MM.1S (cell line): ENCODE results near the gene FAM20C.

Experiments used
- DNase-seq: peaks from one replicate; pipeline ENCODE4 v3.0.0-alpha.2; 2015
- H2AFZ ChIP-seq: fragments of 300-600 bp; sonication (generic); 2 replicates; pipeline ENCODE4 v1.6.0; 2016; ENCODE audit warnings: antibody characterized with exemption, low read length
- H3F3A ChIP-seq: fragments of 300-600 bp; sonication (generic); 2 replicates; pipeline ENCODE4 v1.6.1; 2016; ENCODE audit warnings: mild to moderate bottlenecking, antibody characterized with exemption, low read length, moderate library complexity, mixed read lengths; ENCODE audit not compliant: insufficient read depth
- H3K27ac ChIP-seq: fragments of 300-600 bp; sonication (generic); 2 replicates; pipeline ENCODE4 v1.5.1; 2016; ENCODE audit warnings: mild to moderate bottlenecking, low read length
- H3K27me3 ChIP-seq: fragments of 300-600 bp; sonication (generic); replicated peaks from 2 replicates; pipeline ENCODE4 v1.6.0; 2016; ENCODE audit warnings: low read length; ENCODE audit not compliant: insufficient read depth
- H3K36me3 ChIP-seq: fragments of 300-600 bp; sonication (generic); replicated peaks from 2 replicates; pipeline ENCODE4 v1.6.1; 2016; ENCODE audit warnings: mild to moderate bottlenecking, low read length, mixed read lengths; ENCODE audit not compliant: insufficient read depth
- H3K4me1 ChIP-seq: fragments of 300-600 bp; sonication (generic); 2 replicates; pipeline ENCODE4 v1.6.1; 2016; ENCODE audit warnings: low read length, mixed read lengths
- H3K4me2 ChIP-seq: fragments of 300-600 bp; sonication (generic); 2 replicates; pipeline ENCODE4 v1.6.0; 2016; ENCODE audit warnings: low read depth, low read length
- H3K4me3 ChIP-seq: fragments of 300-600 bp; sonication (generic); 2 replicates; pipeline ENCODE4 v1.5.1; 2016; ENCODE audit warnings: low read length, mixed read lengths
- H3K79me2 ChIP-seq: fragments of 300-600 bp; sonication (generic); 2 replicates; pipeline ENCODE4 v1.6.1; 2016; ENCODE audit warnings: mixed run types, low read length, mixed read lengths
- H3K9ac ChIP-seq: fragments of 300-600 bp; sonication (generic); 2 replicates; pipeline ENCODE4 v1.6.1; 2016; ENCODE audit warnings: low read length, mixed read lengths
- H3K9me2 ChIP-seq: fragments of 300-600 bp; sonication (generic); replicated peaks from 2 replicates; pipeline ENCODE4 v1.6.1; 2016; ENCODE audit warnings: mild to moderate bottlenecking, low read length, mixed read lengths; ENCODE audit not compliant: insufficient read depth
- H3K9me3 ChIP-seq: fragments of 300-600 bp; sonication (generic); replicated peaks from 2 replicates; pipeline ENCODE4 v1.6.1; 2016; ENCODE audit warnings: mild to moderate bottlenecking, low read length, mixed read lengths; ENCODE audit not compliant: insufficient read depth
- H4K20me1 ChIP-seq: fragments of 300-600 bp; sonication (generic); 2 replicates; pipeline ENCODE4 v1.6.1; 2016; ENCODE audit warnings: mild to moderate bottlenecking, low read length, moderate library complexity, mixed read lengths; ENCODE audit not compliant: insufficient read depth
- CTCF ChIP-seq: fragments of 300-600 bp; sonication (generic); IDR thresholded peaks from 2 replicates; pipeline ENCODE4 v1.5.1; 2016; ENCODE audit warnings: antibody characterized with exemption, low read length, mixed read lengths
- EZH2 ChIP-seq: fragments of 300-600 bp; sonication (generic); optimal IDR thresholded peaks from 2 replicates; pipeline ENCODE3; 2017; ENCODE audit warnings: low read depth, mild to moderate bottlenecking, antibody characterized with exemption, low read length, mixed read lengths
- EZH2phosphoT487 ChIP-seq: fragments of 300-600 bp; sonication (generic); IDR thresholded peaks from 2 replicates; pipeline ENCODE4 v1.6.1; 2018; ENCODE audit warnings: antibody characterized with exemption, low read length

The FAM20C gene

DNA sequence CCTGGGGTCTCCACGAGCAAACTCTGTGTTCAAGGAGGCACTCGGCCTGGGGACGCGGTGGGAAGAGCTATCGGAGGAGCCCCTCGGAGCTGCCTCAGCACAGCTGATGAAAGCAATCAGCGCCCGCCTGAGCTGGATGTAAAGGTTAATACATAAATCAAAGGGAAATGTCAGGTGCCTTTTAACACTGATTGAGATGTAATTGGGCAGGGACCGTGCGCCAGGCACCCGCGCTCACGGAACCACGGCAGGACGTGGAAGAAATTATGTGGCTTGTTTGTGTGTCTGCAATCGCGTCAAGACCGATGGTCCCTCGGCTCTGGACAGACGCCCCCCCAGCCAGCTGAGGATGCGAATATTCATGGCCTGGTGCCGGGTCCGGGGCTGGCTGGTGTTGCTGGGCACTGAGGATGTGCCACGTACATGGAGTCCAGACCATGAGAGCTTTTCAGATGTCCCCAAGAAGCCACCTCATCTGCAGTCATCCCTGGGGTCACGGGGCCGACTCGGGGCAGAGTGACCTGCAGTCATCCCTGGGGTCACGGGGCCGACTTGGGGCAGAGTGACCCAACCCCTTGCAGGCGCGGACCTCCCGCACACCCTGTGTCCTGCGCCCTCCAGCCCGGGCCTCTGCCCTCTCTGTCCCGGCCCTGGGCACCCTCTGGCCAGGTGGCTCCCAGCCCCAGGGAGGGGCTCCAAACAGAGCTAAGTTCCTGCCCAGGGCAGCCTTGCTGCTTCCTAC, 113.2 kb downstream of the FAM20C start:
- no peaks in the 10 kb centered on the region for H3F3A ChIP-seq
- H2AFZ ChIP-seq: no peak overlapping the region
- no peaks in the 10 kb centered on the region for H4K20me1 ChIP-seq
- H3K9me3 ChIP-seq: no peaks in the 10 kb centered on the region
- H3K36me3 ChIP-seq: no peaks in the 10 kb centered on the region
- no peak overlapping the region for H3K27ac ChIP-seq
- no peaks in the 10 kb centered on the region for H3K27me3 ChIP-seq
- no peak overlapping the region for H3K4me2 ChIP-seq
- H3K9ac ChIP-seq: no peak overlapping the region
- no peak overlapping the region for H3K4me3 ChIP-seq
- H3K4me1 ChIP-seq: no peaks in the 10 kb centered on the region
- no peak for TF ChIP-seq EZH2
- TF ChIP-seq EZH2phosphoT487: no peak
- no peak for TF ChIP-seq CTCF
- DNase-seq: no peak
- no peaks in the 10 kb centered on the region for H3K79me2 ChIP-seq
- no peaks in the 10 kb centered on the region for H3K9me2 ChIP-seq

- no peaks in the 10 kb centered on the region for H3K36me3 ChIP-seq
- no peak overlapping the region for H2AFZ ChIP-seq
- DNase-seq: no peak
- no peak overlapping the region for H3K4me3 ChIP-seq
- H3K9ac ChIP-seq: no peak overlapping the region
- H3K9me2 ChIP-seq: no peaks in the 10 kb centered on the region
- H3K27me3 ChIP-seq: peaks cover 5% of the 10 kb centered on the region; the same call in 1 of the 2 replicates
- H3K27ac ChIP-seq: no peak overlapping the region
- H3K4me1 ChIP-seq: no peaks in the 10 kb centered on the region
- H3F3A ChIP-seq: no peaks in the 10 kb centered on the region
- H3K9me3 ChIP-seq: no peaks in the 10 kb centered on the region
- H4K20me1 ChIP-seq: no peaks in the 10 kb centered on the region
- no peak for TF ChIP-seq EZH2
- no peak for TF ChIP-seq EZH2phosphoT487
- no peak for TF ChIP-seq CTCF
- no peaks in the 10 kb centered on the region for H3K79me2 ChIP-seq
- no peak overlapping the region for H3K4me2 ChIP-seq
These were observed 115.6 kb downstream of the FAM20C start for GRCh38 chr7:307970-308369.

DNA sequence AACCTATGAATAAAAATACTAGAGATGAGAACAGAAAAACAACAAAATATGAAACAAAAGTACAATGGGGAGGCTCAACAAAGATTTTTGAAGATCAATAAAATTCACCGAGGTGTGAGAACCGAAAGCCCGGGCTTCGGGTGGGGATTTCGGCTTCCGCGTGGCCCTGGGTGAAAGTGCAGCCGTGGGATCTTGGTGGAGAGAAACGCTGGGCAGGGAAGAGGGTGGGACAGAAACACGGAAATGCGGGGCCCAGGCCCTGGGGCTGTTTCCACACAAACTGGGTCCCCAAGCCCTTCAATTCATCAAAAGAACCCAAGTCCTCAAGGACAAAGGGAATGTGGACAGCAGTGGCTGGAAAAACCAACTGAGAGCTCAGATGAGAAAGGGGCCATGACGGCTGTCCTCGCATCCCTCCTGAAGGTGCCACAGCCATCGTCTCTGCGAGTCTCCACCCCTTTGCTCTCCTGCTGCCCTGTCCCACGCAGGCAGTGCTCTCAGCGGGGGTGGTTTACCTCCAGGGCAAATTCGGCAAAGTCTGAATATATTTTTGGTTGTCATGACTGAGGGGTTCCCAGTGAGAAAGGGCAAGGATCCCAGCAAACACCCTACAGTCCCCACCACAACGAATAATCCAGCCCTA, 117.3 kb downstream of the FAM20C start:
- H3K4me2 ChIP-seq: no peak overlapping the region
- no peaks in the 10 kb centered on the region for H3K4me1 ChIP-seq
- H2AFZ ChIP-seq: no peak overlapping the region
- no peaks in the 10 kb centered on the region for H4K20me1 ChIP-seq
- H3K79me2 ChIP-seq: no peaks in the 10 kb centered on the region
- H3K27ac ChIP-seq: no peak overlapping the region
- no peaks in the 10 kb centered on the region for H3K36me3 ChIP-seq
- H3K9me3 ChIP-seq: no peaks in the 10 kb centered on the region
- no peaks in the 10 kb centered on the region for H3F3A ChIP-seq
- H3K27me3 ChIP-seq: peaks cover 8% of the 10 kb centered on the region; the same call in 1 of the 2 replicates
- TF ChIP-seq CTCF (no peak), EZH2phosphoT487 (no peak), EZH2 (no peak)
- no peak for DNase-seq
- no peak overlapping the region for H3K4me3 ChIP-seq
- H3K9me2 ChIP-seq: no peaks in the 10 kb centered on the region
- no peak overlapping the region for H3K9ac ChIP-seq
